NK-92 (cell line): ENCODE results near the gene IQUB.
"Not testable (repeated sequence)": the region's sequence is repeated elsewhere in the genome, so short reads cannot be mapped to it uniquely, and the experiment has no call there.

Experiments used
- DNase-seq: peaks from one replicate; lab custom pipeline; 2025; ENCODE audit not compliant: unreplicated experiment; lab: John Stamatoyannopoulos, UW

IQUB gene

DNA sequence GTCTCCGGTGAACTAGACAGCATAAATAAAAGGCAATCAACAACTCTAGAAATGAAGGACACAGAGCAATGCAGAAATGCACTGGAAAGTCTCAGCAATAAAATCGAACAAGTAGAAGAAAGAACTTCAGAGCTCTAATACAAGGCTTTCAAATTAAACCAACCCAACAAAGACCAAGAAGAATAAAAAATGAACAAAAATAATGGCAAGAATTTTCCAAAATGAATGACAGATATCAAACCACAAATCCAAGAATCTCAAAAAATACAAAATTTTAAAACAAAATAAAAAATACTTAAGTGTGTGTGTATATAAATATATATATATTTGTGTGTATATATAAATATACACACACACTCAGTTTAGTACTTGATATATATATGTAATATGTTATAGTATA, 110.8 kb downstream of the IQUB start:
- DNase-seq: no peak

DNA sequence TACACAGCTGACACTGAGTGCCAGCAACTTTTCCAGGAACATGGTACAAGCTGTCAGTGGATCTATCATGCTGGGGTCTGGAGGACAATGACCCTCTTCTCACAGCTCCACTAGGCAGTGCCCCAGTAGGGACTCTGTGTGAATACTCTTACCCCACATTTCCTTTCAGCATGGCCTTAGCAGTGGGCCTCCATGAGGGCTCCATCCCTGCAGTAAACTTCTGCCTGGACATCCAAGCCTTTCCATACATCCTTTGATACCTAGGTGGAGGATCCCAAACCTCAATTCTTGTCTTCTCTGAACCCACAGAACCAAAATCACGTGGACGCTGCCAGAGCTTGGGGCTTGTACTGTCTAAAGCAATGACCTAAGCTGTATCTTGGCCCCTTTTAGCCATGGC, 116.8 kb downstream of the IQUB start:
- no peak for DNase-seq

DNA sequence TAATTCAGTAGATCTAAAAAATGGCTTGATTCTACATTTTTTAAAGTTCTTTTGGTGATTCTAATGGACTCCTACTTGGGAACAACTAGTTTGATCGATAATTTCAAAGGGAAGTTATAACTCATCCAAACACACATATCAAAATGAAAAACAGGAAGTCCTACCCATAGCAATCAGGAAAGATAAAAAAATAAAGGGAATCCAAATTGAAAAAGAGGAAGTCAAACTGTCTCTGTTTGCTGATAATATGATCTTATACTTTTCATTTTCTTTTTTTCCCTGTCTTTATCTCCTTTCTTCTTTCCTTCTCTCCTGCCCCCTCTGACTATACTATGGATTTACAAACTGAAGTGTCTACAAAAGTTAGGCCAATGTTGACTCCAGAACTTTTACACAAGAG, 118.8 kb downstream of the IQUB start:
- DNase-seq: no peak

DNA sequence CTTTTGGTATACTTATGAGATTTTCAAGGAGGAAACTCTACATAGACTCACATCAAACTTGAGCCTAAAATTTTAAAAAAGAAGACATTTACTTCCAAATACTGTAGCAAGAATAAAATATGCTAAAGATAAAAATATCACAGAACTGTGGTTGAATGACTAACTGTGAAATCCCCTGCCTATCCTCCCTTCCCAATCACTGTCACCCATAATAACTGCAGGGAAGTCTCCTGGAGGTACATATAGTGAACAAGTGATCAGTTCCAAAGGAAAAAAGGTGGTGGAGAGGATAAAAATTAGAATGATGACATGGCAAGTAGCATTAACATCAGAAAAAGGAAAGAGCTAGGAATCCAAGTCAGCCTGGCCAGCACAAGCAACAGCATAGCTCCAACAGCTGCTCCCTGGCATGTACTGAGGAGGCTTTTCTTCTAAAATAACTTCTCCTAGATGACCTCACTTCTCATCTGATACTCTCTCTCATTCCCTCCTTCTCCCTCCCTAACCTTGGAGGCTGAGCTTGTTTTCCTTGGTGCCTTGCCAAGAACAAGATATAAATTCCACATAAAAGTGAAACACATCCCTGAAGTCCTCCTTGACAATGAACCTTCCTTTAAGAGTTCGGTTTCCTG, 124.0 kb downstream of the IQUB start:
- DNase-seq: no peak

DNA sequence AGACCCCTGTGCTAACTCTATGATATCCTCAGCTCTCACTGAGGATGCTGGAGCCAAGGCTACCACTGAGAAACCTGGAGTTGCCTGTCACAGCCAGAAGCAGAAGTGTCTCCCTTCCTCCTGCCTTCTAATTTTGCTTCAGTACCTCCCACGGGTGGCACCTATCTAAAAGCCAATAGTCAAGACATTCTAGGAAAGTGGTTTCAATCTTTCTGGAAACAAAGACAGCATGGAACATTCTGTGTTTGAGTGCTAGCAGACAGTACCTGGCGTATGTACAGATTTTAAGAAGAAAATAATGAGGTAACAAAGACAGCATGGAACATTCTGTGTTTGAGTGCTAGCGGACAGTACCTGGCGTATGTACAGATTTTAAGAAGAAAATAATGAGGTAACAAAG, 126.4 kb downstream of the IQUB start:
- DNase-seq: not testable (repeated sequence)
